Lung microvascular endothelial cell (primary cell): ENCODE results near the gene ZNF714. TPM values are rescaled to one million over a fixed set of nuclear protein-coding genes. Genes with fewer than 3 reads are reported as not detected.
"Not testable (repeated sequence)": the region's sequence is repeated elsewhere in the genome, so short reads cannot be mapped to it uniquely, and the experiment has no call there.

Source experiments
- DNase-seq, 2 donors: peaks; one replicate each; pipeline versions ENCODE4 v3.0.0 to v3.0.0-alpha.2; 2010; ENCODE audit warnings: low read depth in 2 of 2
- total RNA-seq: library from RNA; depleted of rRNA; stranded (reverse); fragments of >200 nt; gene quantifications from 2 replicates; pipeline ENCODE4 v1.2.1, GENCODE V29; 2014

Gene ZNF714
- total RNA-seq, 1 donor from 2014 or later = 5.8 TPM

DNA sequence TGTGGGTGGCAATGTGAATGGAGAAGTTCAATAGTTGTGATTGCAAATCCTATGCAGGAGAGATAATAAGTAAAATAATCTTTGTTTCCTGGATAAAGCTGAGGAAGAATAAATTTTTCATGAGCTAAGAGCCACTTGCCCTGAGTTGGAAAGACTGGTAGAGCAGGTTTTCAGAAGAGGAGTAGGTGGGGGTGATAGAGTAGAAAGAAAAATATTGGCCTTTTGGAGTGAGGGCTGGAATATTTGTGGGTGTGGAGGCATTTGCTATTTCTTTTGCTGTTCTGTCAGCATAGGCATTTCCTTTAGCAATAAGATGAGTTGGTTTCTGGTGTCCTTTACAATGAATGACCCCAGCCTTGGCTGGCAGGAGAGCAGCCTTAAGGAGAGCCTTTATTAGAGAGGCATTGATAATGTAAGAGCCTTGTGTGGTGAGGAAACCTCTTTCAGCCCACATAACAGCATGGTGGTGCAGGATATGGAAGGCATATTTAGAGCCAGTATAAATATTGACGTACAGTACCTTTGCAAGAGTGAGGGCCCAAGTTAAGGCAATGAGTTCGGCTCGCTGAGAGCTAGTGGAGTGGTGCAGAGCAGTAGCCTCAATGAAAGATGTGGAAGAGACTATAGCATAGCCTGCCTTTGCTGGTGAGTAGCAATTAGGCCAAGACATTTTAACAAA is 48.2 kb downstream of the ZNF714 start:
- DNase-seq = no peak

GRCh38 chr19:21133633-21134032 is 51.6 kb downstream of the ZNF714 start:
- DNase-seq = no peak

DNA sequence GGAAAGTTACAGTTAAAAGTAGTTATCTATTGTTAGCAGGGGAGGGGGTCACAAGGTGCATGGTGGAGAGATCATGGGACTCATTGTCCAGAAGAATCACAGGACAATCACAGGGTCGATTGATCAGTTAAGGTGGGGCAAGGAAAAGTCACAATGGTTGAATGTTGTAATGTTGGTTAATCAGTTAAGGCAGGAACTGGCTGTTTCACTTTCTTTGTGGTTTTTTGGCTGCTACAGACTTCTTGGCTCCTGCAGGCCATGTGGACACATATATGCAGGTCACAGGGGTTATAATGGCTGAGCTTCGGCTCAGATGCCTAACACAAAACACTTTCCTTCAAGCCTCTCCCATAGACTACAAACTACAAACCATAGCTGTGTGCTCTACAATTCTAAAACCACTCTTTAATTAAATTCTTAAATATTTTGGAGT is 52.9 kb downstream of the ZNF714 start:
- DNase-seq = no peak

DNA sequence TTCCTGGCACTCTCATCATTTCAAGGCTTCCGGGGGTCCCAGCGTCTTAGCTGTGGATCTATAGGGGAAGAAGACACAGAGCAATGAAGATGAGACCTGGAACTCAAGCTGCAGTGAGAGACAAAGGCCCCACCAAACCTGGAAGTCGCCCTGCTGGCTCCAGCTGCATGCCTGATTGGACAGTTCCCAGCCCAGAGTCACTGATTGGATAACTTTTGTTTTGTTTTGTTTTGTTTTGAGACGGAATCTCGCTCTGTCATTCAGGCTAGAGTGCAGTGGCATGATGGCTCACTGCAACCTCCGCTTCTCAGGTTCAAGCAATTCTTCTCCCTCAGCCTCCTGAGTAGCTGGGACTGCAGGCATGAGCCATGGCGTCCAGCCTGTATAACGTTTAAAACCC is 53.4 kb downstream of the ZNF714 start:
- DNase-seq = no peak

- no peak for DNase-seq
Observed at GRCh38 chr19:21138130-21138529, 56.1 kb downstream of the ZNF714 start.

DNA sequence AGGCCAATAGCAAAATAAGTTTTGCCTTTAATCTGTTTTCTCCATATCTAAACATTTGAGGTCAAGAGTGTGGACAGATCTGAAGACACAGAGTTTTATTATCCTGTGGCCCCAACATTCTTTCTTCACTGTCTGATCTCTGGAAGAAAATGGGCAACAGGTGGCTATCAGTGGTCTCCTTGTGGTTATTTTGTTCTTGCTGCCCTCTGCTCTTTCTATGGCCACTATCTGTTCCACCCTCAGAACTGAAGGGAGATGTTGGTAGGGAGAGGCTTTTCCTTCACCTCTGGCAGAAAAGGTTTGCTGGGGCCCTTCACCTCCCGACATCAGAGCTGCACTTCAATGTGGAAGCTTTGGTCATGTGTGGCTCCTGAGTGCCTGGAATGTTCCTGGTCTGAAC is 59.0 kb downstream of the ZNF714 start:
- DNase-seq = not testable (repeated sequence)

DNA sequence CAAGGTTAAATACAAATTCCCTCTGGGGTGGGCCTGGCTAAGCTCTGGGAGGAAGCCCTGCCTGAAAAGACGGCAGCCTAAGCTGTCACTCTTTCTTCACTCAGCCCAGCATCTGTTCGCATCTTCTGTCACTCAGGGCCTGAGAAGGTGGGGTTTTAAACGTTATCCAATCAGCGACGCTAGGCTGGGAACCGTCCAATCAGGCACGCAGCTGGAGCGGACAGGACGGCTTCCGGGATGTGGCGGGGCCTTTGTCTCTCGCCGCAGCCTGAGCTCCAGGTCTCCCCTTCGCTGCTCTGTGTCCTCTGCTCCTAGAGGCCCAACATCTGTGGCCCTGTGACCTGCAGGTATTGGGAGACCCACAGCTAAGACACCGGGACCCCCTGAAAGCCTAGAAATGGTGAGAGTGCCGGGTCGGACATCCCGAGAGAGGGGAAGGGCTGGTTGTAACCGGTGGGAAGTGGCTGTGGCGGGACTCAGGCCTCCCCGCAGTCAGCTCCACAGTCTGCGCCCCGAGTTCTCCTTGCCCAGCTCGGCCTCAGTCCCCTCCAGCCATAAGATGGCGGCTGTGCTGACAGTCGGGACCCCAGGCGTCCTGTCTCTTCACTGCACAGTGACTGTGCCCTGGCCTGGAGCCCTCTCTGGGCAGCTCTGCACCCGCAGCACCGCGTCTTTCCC is 59.9 kb downstream of the ZNF714 start, which contains the start of gene ZNF431:
Gene ZNF431 (plus strand): TSS at position 254 of the 678 bp plus-strand sequence. CDS start 144 bp downstream, at position 398.
- peak; percentile 94 to 96 for DNase-seq

GRCh38 chr19:21143428-21143827 is 61.4 kb downstream of the ZNF714 start:
- no peak for DNase-seq

GRCh38 chr19:21143854-21144253 is 61.9 kb downstream of the ZNF714 start:
- no peak for DNase-seq

GRCh38 chr19:21147540-21147939 is 65.5 kb downstream of the ZNF714 start:
- DNase-seq = no peak

GRCh38 chr19:21148681-21149080 is 66.7 kb downstream of the ZNF714 start:
- DNase-seq = no peak

DNA sequence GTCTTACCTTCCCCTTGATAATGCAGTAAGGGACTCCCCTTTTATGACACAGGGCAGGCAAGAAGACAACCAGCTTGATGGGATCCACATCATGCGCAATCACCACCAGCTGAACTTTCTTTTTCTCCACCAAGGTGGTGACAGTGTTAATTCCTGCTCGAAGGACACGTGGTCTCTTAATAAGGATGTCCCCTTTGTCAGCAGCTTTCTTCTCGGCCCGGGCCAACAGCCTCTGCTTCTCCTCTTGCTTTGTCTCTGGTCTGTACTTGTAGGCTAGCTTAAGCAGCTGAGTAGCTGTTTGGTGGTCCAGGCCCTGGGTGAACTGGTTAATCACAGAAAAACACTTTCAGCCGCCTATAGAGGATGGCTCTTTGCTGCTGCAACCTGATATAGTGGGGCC is 67.9 kb downstream of the ZNF714 start:
- no peak for DNase-seq

GRCh38 chr19:21151460-21151859 is 69.5 kb downstream of the ZNF714 start:
- no peak for DNase-seq

GRCh38 chr19:21158523-21159135 is 76.6 kb downstream of the ZNF714 start:
- DNase-seq = peak in 1 of 2 donors; percentile 8

DNA sequence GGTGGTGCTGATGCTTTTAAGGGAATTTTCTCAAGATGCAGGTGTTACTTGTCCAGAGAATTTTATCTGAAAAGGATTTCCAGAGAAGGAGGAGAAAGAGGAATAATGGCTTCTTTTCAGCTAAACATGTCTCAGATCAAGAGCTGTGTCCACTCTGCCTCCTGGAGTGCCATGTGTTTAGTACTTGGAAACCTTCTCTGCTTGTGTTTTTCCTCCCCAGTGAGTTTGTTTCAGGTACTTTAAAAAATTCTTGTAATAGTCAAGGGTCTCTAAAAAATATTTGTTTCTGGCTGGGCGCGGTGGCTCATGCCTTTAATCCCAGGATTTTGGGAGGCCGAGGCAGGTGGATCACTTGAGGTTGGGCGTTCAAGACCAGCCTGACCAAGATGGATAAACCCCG is 82.5 kb downstream of the ZNF714 start:
- no peak for DNase-seq

DNA sequence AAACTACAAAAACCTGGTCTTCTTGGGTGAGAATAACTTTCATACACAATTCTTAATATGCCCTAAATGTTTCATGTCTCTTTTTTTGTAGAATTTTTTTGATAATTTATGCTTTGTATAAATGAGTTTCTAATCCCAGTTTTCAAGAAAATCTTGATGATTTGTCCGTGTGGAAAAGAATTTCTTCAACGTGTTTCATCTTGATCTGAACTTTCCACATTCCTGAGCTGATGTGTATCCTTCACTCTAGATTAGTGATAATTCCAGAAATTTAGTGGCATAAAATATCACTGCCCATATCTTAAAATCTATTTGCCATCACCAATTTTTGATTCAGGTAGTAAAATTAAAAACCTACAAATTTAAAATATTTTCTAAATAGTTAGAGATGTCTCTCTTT is 84.4 kb downstream of the ZNF714 start:
- no peak for DNase-seq

Other genes starting within 250 kb of the ZNF714 start
- gene ZNF85, start 159.0 kb upstream of the ZNF714 start, total RNA-seq = 6.8 and 9.7 TPM in 2 replicates
- 3.5 and 4.4 TPM in 2 replicates for gene ZNF430, start 61.5 kb upstream of the ZNF714 start, total RNA-seq
- gene ZNF431, start 59.8 kb downstream of the ZNF714 start, total RNA-seq = 2.2 and 6.7 TPM in 2 replicates
- gene ZNF708, start 247.2 kb downstream of the ZNF714 start, total RNA-seq = 5.7 and 9.5 TPM in 2 replicates